HEK293T (cell line): ENCODE data around the gene SOX18.

Experiments
- BHLHE40 ChIP-seq: fragments of 450-650 bp; IDR thresholded peaks from 2 replicates; pipeline ENCODE4 v1.6.1; 2016; ENCODE audit warnings: mild to moderate bottlenecking, moderate library complexity, borderline replicate concordance
- PKNOX1 ChIP-seq: fragments of 450-650 bp; IDR thresholded peaks from 2 replicates; pipeline ENCODE4 v1.6.1; 2016
- TARDBP ChIP-seq: fragments of 450-650 bp; IDR thresholded peaks from 2 replicates; pipeline ENCODE4 v1.6.1; 2016

GRCh38 chr20:64022671-64023360 is 26.6 kb downstream of the SOX18 start:
- TF ChIP-seq PKNOX1 (no peak), BHLHE40 (no peak), TARDBP (no peak)
